CD4-positive, alpha-beta memory T cell (primary cell): ENCODE data around the gene WFIKKN1. TPM values are rescaled to one million over a fixed set of nuclear protein-coding genes. Genes with fewer than 3 reads are reported as not detected.
A peak's percentile ranks its signal among the peaks of the same experiment; 100 is the strongest.

Experiments
- CTCF ChIA-PET: fragments of 350-600 bp; sonication (Branson Sonifier 250); formaldehyde crosslinking; loops from one replicate; lab custom pipeline; 2021; ENCODE audit warnings: inconsistent platforms; ENCODE audit not compliant: partially characterized antibody; lab: Charles Lee
- POLR2A ChIA-PET: fragments of 350-600 bp; sonication (Branson Sonifier 250); formaldehyde crosslinking; loops from one replicate; lab custom pipeline; 2021; ENCODE audit not compliant: partially characterized antibody; lab: Charles Lee
- DNase-seq, 5 donors: peaks; one replicate each; pipeline versions ENCODE4 v3.0.0 to v3.0.0-alpha.2; 2020 to 2022; ENCODE audit warnings: mixed read lengths in 1 of 5
- H3K27ac ChIP-seq: one replicate; pipeline ENCODE4 v1.7.0; 2013; ENCODE audit warnings: low read depth, low read length
- H3K27me3 ChIP-seq: 2 replicates; pipeline ENCODE4 v1.7.0; 2013; ENCODE audit warnings: mild to moderate bottlenecking, low read length, moderate library complexity; ENCODE audit not compliant: insufficient read depth
- H3K36me3 ChIP-seq: 2 replicates; pipeline ENCODE4 v1.7.0; 2013; ENCODE audit warnings: mild to moderate bottlenecking, low read length, moderate library complexity; ENCODE audit not compliant: insufficient read depth
- H3K4me1 ChIP-seq: 2 replicates; pipeline ENCODE4 v1.7.0; 2013; ENCODE audit warnings: mild to moderate bottlenecking, low read length, moderate library complexity; ENCODE audit not compliant: insufficient read depth
- H3K4me3 ChIP-seq, 2 donors: one replicate each; pipeline ENCODE4 v1.7.0; 2013; ENCODE audit warnings: low read length in 2 of 2, mild to moderate bottlenecking in 1 of 2
- H3K9me3 ChIP-seq, 2 donors: one replicate each; pipeline ENCODE4 v1.7.0; 2013; ENCODE audit warnings: low read length in 2 of 2, control low read depth in 1 of 2; ENCODE audit not compliant: control insufficient read depth in 1 of 2
- H3K27ac Mint-ChIP-seq, 7 donors: one replicate each; pipeline ENCODE4 v1.8.0; 2020 to 2021; ENCODE audit warnings: mixed read lengths in 7 of 7, mild to moderate bottlenecking in 6 of 7, inconsistent platforms in 3 of 7, moderate library complexity in 3 of 7
- H3K27me3 Mint-ChIP-seq, 2 donors: one replicate each; pipeline ENCODE4 v1.8.0; 2020 to 2021; ENCODE audit warnings: mixed read lengths in 2 of 2
- H3K36me3 Mint-ChIP-seq, 2 donors: one replicate each; pipeline ENCODE4 v1.8.0; 2020 to 2021; ENCODE audit warnings: mixed read lengths in 2 of 2, inconsistent platforms in 1 of 2, mild to moderate bottlenecking in 1 of 2
- H3K4me1 Mint-ChIP-seq, 4 donors: one replicate each; pipeline ENCODE4 v1.8.0; 2020 to 2021; ENCODE audit warnings: mixed read lengths in 4 of 4, mild to moderate bottlenecking in 1 of 4
- H3K4me3 Mint-ChIP-seq, 8 donors: one replicate each; pipeline ENCODE4 v1.8.0; 2020 to 2021; ENCODE audit warnings: mixed read lengths in 8 of 8, mild to moderate bottlenecking in 7 of 8, moderate library complexity in 6 of 8, inconsistent platforms in 3 of 8
- H3K9me3 Mint-ChIP-seq, 8 donors: one replicate each; pipeline ENCODE4 v1.8.0; 2020 to 2021; ENCODE audit warnings: mixed read lengths in 8 of 8, mild to moderate bottlenecking in 5 of 8, inconsistent platforms in 3 of 8, moderate library complexity in 1 of 8
- intact Hi-C: fragments of 100-400 bp; cut with micrococcal nuclease; formaldehyde crosslinking; loops from one replicate; pipeline ENCODE4 v1.15.1; 2023
- polyA plus RNA-seq, 2 donors: library from polyadenylated mRNA; unstranded; fragments of 300-500 nt; fragmentation: Illumina TruSeq; gene quantifications; one replicate each; pipeline ENCODE4 v1.2.3, GENCODE V29; 2021
- total RNA-seq, 2 experiments: library from RNA; stranded (reverse); gene quantifications; one replicate each; pipeline ENCODE4 v1.2.3, GENCODE V29; 2021

Gene WFIKKN1
- total and polyA plus RNA-seq, 4 experiments from 2014 or later = 0.09 to 0.86 (median 0.67) TPM; not detected in 1

GRCh38 chr16:683396-684070, 52.7 kb downstream of the WFIKKN1 start:
- Histone ChIP-seq H3K4me1 (peaks cover 57% of the 10 kb centered on the region), H3K27me3 (no peaks in the 10 kb centered on the region), H3K36me3 (peaks cover 12% of the 10 kb centered on the region), H3K4me3 (peak overlapping the region in 1 of 2 donors; percentile 62), H3K9me3 (no peaks in the 10 kb centered on the region), H3K27ac (peak overlapping the region; percentile 70)
- no peaks in the 10 kb centered on the region for H3K27me3 Mint-ChIP-seq
- H3K4me3 Mint-ChIP-seq = peak overlapping the region; percentile 41 to 77 (median 67)
- peaks cover 0 to 1% (median 0%) of the 10 kb centered on the region in 8 donors for H3K9me3 Mint-ChIP-seq
- H3K4me1 Mint-ChIP-seq = peaks cover 5 to 43% (median 27%) of the 10 kb centered on the region in 4 donors
- ChIA-PET CTCF (no interaction called here), POLR2A (interaction anchor here (1.0 to 10.2 kb wide), 9 partner anchors 8 to 47 kb away, joined by 3 to 212 read pairs (median 7); partner anchors contain the start of genes RHBDL1, RHOT2 and WDR24)
- peaks cover 4 to 17% of the 10 kb centered on the region in 2 donors for H3K36me3 Mint-ChIP-seq
- no peak for DNase-seq
- peak overlapping the region in 6 of 7 donors; percentile 42 to 91 (median 62) for H3K27ac Mint-ChIP-seq
- intact Hi-C loops = loop anchor here (1.0 to 2.0 kb wide), 2 partner anchors 15 to 35 kb away; partner anchors contain the start of genes RHOT2 and WDR90

Other genes with a start within 250 kb of the WFIKKN1 start
- 10 to 100 TPM; 72.2 to 73.5 TPM for gene PGAP6, start 249.0 kb upstream of the WFIKKN1 start, total RNA-seq
- gene PGAP6, start 249.0 kb upstream of the WFIKKN1 start, polyA plus RNA-seq = 10 to 100 TPM; 22.7 to 40.5 TPM
- gene NME4, start 233.8 kb upstream of the WFIKKN1 start, total RNA-seq = 10 to 100 TPM; 34.9 to 35.4 TPM
- gene NME4, start 233.8 kb upstream of the WFIKKN1 start, polyA plus RNA-seq = 10 to 100 TPM; 54.4 to 61.7 TPM
- gene DECR2, start 229.1 kb upstream of the WFIKKN1 start, total RNA-seq = 1 to 10 TPM; 5.1 to 7.3 TPM
- gene DECR2, start 229.1 kb upstream of the WFIKKN1 start, polyA plus RNA-seq = 1 to 10 TPM; 3.4 to 4.1 TPM
- gene RAB11FIP3, start 205.3 kb upstream of the WFIKKN1 start, total RNA-seq = 10 to 100 TPM; 41.8 to 42.6 TPM
- gene RAB11FIP3, start 205.3 kb upstream of the WFIKKN1 start, polyA plus RNA-seq = 1 to 10 TPM in 1 of 2 donors, under 1 TPM in 1; 0.15 to 4.6 TPM
- gene CAPN15, start 103.3 kb upstream of the WFIKKN1 start, total RNA-seq = 10 to 100 TPM; 74.0 to 77.4 TPM
- 10 to 100 TPM in 1 of 2 donors, 1 to 10 TPM in 1; 5.3 to 14.1 TPM for gene CAPN15, start 103.3 kb upstream of the WFIKKN1 start, polyA plus RNA-seq
- not detected for gene PRR35, start 70.6 kb upstream of the WFIKKN1 start, total RNA-seq
- not detected for gene PRR35, start 70.6 kb upstream of the WFIKKN1 start, polyA plus RNA-seq
- gene NHLRC4, start 64.0 kb upstream of the WFIKKN1 start, total RNA-seq = 1 to 10 TPM; 2.4 to 3.2 TPM
- 1 to 10 TPM; 2.1 to 2.7 TPM for gene NHLRC4, start 64.0 kb upstream of the WFIKKN1 start, polyA plus RNA-seq
- gene PIGQ, start 61.0 kb upstream of the WFIKKN1 start, total RNA-seq = 10 to 100 TPM; 61.4 to 63.3 TPM
- 10 to 100 TPM in 1 of 2 donors, 1 to 10 TPM in 1; 7.2 to 12.5 TPM for gene PIGQ, start 61.0 kb upstream of the WFIKKN1 start, polyA plus RNA-seq
- gene RAB40C, start 40.9 kb upstream of the WFIKKN1 start, total RNA-seq = 10 to 100 TPM; 22.0 to 25.6 TPM
- gene RAB40C, start 40.9 kb upstream of the WFIKKN1 start, polyA plus RNA-seq = 10 to 100 TPM in 1 of 2 donors, 1 to 10 TPM in 1; 6.8 to 17.7 TPM
- gene METTL26, start 5.3 kb downstream of the WFIKKN1 start, total RNA-seq = 10 to 100 TPM; 68.4 to 74.1 TPM
- 100 to 1,000 TPM in 1 of 2 donors, 10 to 100 TPM in 1; 90.1 to 106 TPM for gene METTL26, start 5.3 kb downstream of the WFIKKN1 start, polyA plus RNA-seq
- gene MCRIP2, start 10.8 kb downstream of the WFIKKN1 start, total RNA-seq = 10 to 100 TPM; 28.3 to 30.5 TPM
- gene MCRIP2, start 10.8 kb downstream of the WFIKKN1 start, polyA plus RNA-seq = 10 to 100 TPM; 34.6 to 45.5 TPM
- gene WDR90, start 18.4 kb downstream of the WFIKKN1 start, total RNA-seq = 10 to 100 TPM; 18.0 to 19.7 TPM
- gene WDR90, start 18.4 kb downstream of the WFIKKN1 start, polyA plus RNA-seq = 1 to 10 TPM in 1 of 2 donors, under 1 TPM in 1; 0.96 to 1.7 TPM
- 100 to 1,000 TPM; 254 to 263 TPM for gene RHOT2, start 37.1 kb downstream of the WFIKKN1 start, total RNA-seq
- 10 to 100 TPM; 46.6 to 54.3 TPM for gene RHOT2, start 37.1 kb downstream of the WFIKKN1 start, polyA plus RNA-seq
- 1 to 10 TPM; 2.2 to 2.4 TPM for gene RHBDL1, start 44.7 kb downstream of the WFIKKN1 start, total RNA-seq
- 1 to 10 TPM; 2.1 to 2.8 TPM for gene RHBDL1, start 44.7 kb downstream of the WFIKKN1 start, polyA plus RNA-seq
- 100 to 1,000 TPM in 1 of 2 experiments, 10 to 100 TPM in 1; 97.2 to 110 TPM for gene STUB1, start 49.4 kb downstream of the WFIKKN1 start, total RNA-seq
- gene STUB1, start 49.4 kb downstream of the WFIKKN1 start, polyA plus RNA-seq = 100 to 1,000 TPM; 147 to 181 TPM
- 10 to 100 TPM; 45.0 to 49.0 TPM for gene JMJD8, start 53.3 kb downstream of the WFIKKN1 start, total RNA-seq
- 10 to 100 TPM; 43.9 to 60.3 TPM for gene JMJD8, start 53.3 kb downstream of the WFIKKN1 start, polyA plus RNA-seq
- gene WDR24, start 59.4 kb downstream of the WFIKKN1 start, total RNA-seq = 10 to 100 TPM; 15.5 to 16.1 TPM
- 10 to 100 TPM; 10.2 to 12.2 TPM for gene WDR24, start 59.4 kb downstream of the WFIKKN1 start, polyA plus RNA-seq
- gene FBXL16, start 74.8 kb downstream of the WFIKKN1 start, total RNA-seq = 10 to 100 TPM; 58.4 to 59.5 TPM
- gene FBXL16, start 74.8 kb downstream of the WFIKKN1 start, polyA plus RNA-seq = 10 to 100 TPM in 1 of 2 donors, 1 to 10 TPM in 1; 9.3 to 38.6 TPM
- 1 to 10 TPM; 6.9 to 7.7 TPM for gene METRN, start 84.1 kb downstream of the WFIKKN1 start, total RNA-seq
- 10 to 100 TPM in 1 of 2 donors, 1 to 10 TPM in 1; 8.3 to 18.8 TPM for gene METRN, start 84.1 kb downstream of the WFIKKN1 start, polyA plus RNA-seq
- gene ANTKMT, start 90.2 kb downstream of the WFIKKN1 start, total RNA-seq = 10 to 100 TPM; 21.5 to 23.5 TPM
- gene ANTKMT, start 90.2 kb downstream of the WFIKKN1 start, polyA plus RNA-seq = 10 to 100 TPM; 14.5 to 36.4 TPM
- 1 to 10 TPM; 4.5 to 5.1 TPM for gene CCDC78, start 95.5 kb downstream of the WFIKKN1 start, total RNA-seq
- gene CCDC78, start 95.5 kb downstream of the WFIKKN1 start, polyA plus RNA-seq = not detected
- 10 to 100 TPM; 17.2 to 24.4 TPM for gene HAGHL, start 96.1 kb downstream of the WFIKKN1 start, total RNA-seq
- 1 to 10 TPM; 2.2 to 4.0 TPM for gene HAGHL, start 96.1 kb downstream of the WFIKKN1 start, polyA plus RNA-seq
- 10 to 100 TPM; 58.2 TPM for gene CIAO3, start 110.0 kb downstream of the WFIKKN1 start, total RNA-seq
- gene CIAO3, start 110.0 kb downstream of the WFIKKN1 start, polyA plus RNA-seq = 10 to 100 TPM; 10.8 to 26.1 TPM
- gene MSLN, start 129.7 kb downstream of the WFIKKN1 start, total RNA-seq = not detected
- gene MSLN, start 129.7 kb downstream of the WFIKKN1 start, polyA plus RNA-seq = not detected
- gene RPUSD1, start 157.4 kb downstream of the WFIKKN1 start, total RNA-seq = 10 to 100 TPM; 26.9 to 31.1 TPM
- gene RPUSD1, start 157.4 kb downstream of the WFIKKN1 start, polyA plus RNA-seq = 10 to 100 TPM; 19.9 to 29.7 TPM
- 10 to 100 TPM; 42.1 to 46.9 TPM for gene CHTF18, start 157.6 kb downstream of the WFIKKN1 start, total RNA-seq
- 1 to 10 TPM; 3.0 to 6.0 TPM for gene CHTF18, start 157.6 kb downstream of the WFIKKN1 start, polyA plus RNA-seq
- not detected for gene GNG13, start 169.7 kb downstream of the WFIKKN1 start, total RNA-seq
- gene GNG13, start 169.7 kb downstream of the WFIKKN1 start, polyA plus RNA-seq = not detected